GM12878 (cell line): Measurements from ENCODE around the gene WARS2. TPM values are rescaled to one million over a fixed set of nuclear protein-coding genes. Genes with fewer than 3 reads are reported as not detected.

Experiments used
- ATAC-seq: fragments of 200-7000 bp; cut with Tn5 transposase; 3 replicates; pipeline ENCODE4 v1.9.1; 2020; ENCODE audit warnings: mild to moderate bottlenecking, moderate library complexity
- BruUV-seq: library from RNA; stranded (reverse); fragments of 400-500 nt; replicated peaks from 2 replicates; lab custom pipeline; 2021; lab: Mats Ljungman, UMichigan
- CTCF ChIA-PET: fragments of 300-600 bp; sonication (Branson Sonifier 250); formaldehyde crosslinking; extraction: SDS; loops from one replicate; lab custom pipeline; 2021; ENCODE audit warnings: inconsistent platforms; lab: Yijun Ruan, JAX
- POLR2A ChIA-PET: fragments of 350-600 bp; formaldehyde crosslinking; extraction: SDS; loops from one replicate; lab custom pipeline; 2021; ENCODE audit warnings: inconsistent platforms; lab: Charles Lee
- RAD21 ChIA-PET: fragments of 300-600 bp; sonication (Branson Sonifier 250); formaldehyde crosslinking; loops from one replicate; lab custom pipeline; 2023; ENCODE audit warnings: antibody characterized with exemption; ENCODE audit not compliant: unreplicated experiment; lab: Charles Lee
- SMC1A ChIA-PET: fragments of 300-600 bp; sonication (Branson Sonifier 250); formaldehyde crosslinking; loops from one replicate; lab custom pipeline; 2023; ENCODE audit not compliant: unreplicated experiment, uncharacterized antibody; lab: Charles Lee
- DNase-seq: peaks from one replicate; pipeline ENCODE4 v3.0.0-alpha.2; 2011; ENCODE audit warnings: low read depth, low spot score
- FAIRE-seq: peaks from 3 replicates; lab custom pipeline; 2011; peaks lifted over from hg19 to GRCh38; lab: Jason Lieb, UNC
- H2AFZ ChIP-seq: 2 replicates; pipeline ENCODE4 v1.6.0; 2011; ENCODE audit warnings: low read depth, low read length, control low read depth; ENCODE audit not compliant: control insufficient read depth
- H3K27ac ChIP-seq: 2 replicates; pipeline ENCODE4 v1.5.1; 2011; ENCODE audit warnings: control low read depth; ENCODE audit not compliant: control insufficient read depth, insufficient read depth
- H3K27me3 ChIP-seq, 2 experiments: replicated peaks in 1 of 2; 2 replicates each; pipeline versions ENCODE4 v1.6.0 to v1.6.1; 2011; ENCODE audit warnings: low read length in 1 of 2; ENCODE audit not compliant: control insufficient read depth in 2 of 2, insufficient read depth in 2 of 2
- H3K36me3 ChIP-seq, 2 experiments: 2 replicates each; pipeline ENCODE4 v1.5.1; 2011; ENCODE audit warnings: low read length in 1 of 2; ENCODE audit not compliant: control insufficient read depth in 2 of 2, insufficient read depth in 2 of 2
- H3K4me1 ChIP-seq: 2 replicates; pipeline ENCODE4 v1.6.1; 2011; ENCODE audit warnings: mild to moderate bottlenecking, low read length, moderate library complexity, mixed read lengths; ENCODE audit not compliant: control insufficient read depth, insufficient read depth
- H3K4me2 ChIP-seq: 2 replicates; pipeline ENCODE4 v1.6.0; 2011; ENCODE audit warnings: control low read depth; ENCODE audit not compliant: control insufficient read depth, insufficient read depth
- H3K4me3 ChIP-seq: fragments of 200-600 bp; sonication (generic); 2 replicates; pipeline ENCODE4 v1.5.1; 2016
- H3K79me2 ChIP-seq: 2 replicates; pipeline ENCODE4 v1.6.0; 2011; ENCODE audit warnings: low read length; ENCODE audit not compliant: control insufficient read depth, insufficient read depth
- H3K9ac ChIP-seq: 2 replicates; pipeline ENCODE4 v1.8.0; 2011; ENCODE audit warnings: low read length, control low read depth, mixed read lengths; ENCODE audit not compliant: control insufficient read depth, insufficient read depth
- H3K9me3 ChIP-seq: replicated peaks from 3 replicates; pipeline ENCODE4 v1.5.1; 2011; ENCODE audit warnings: mild to moderate bottlenecking, low read length; ENCODE audit not compliant: control insufficient read depth, insufficient read depth
- H4K20me1 ChIP-seq: 2 replicates; pipeline ENCODE4 v1.6.0; 2011; ENCODE audit not compliant: control insufficient read depth, insufficient read depth
- BMI1 ChIP-seq: fragments of 450-650 bp; IDR thresholded peaks from 2 replicates; pipeline ENCODE4 v1.6.1; 2016; ENCODE audit warnings: mild to moderate bottlenecking, moderate library complexity, borderline replicate concordance
- PAX8 ChIP-seq: fragments of 450-650 bp; IDR thresholded peaks from 2 replicates; pipeline ENCODE4 v1.6.1; 2017; ENCODE audit warnings: mild to moderate bottlenecking, moderate library complexity
- SUZ12 ChIP-seq: fragments of 200-600 bp; sonication (generic); IDR thresholded peaks from one replicate; pipeline ENCODE4 v1.6.1; 2018; ENCODE audit warnings: antibody characterized with exemption, mild to moderate bottlenecking; ENCODE audit not compliant: unreplicated experiment
- WGBS: methylation state at CpG from one replicate; pipeline ENCODE4 v1.1.6; 2016; ENCODE audit warnings: low lambda C conversion rate; ENCODE audit not compliant: insufficient replicate concordance, insufficient coverage; ENCODE audit errors: missing lambda C conversion rate; 5-methylcytosine and 5-hydroxymethylcytosine counted together
- in situ Hi-C: fragments of 300-500 bp; cut with MboI; formaldehyde crosslinking; loops from 9 replicates; pipeline ENCODE4 v1.14.3; 2018; ENCODE audit warnings: mixed read lengths
- intact Hi-C: fragments of 100-400 bp; cut with micrococcal nuclease; formaldehyde crosslinking; loops from one replicate; pipeline ENCODE4 v1.14.2; 2022; ENCODE audit not compliant: unreplicated experiment
- polyA plus RNA-seq, 11 experiments: library from polyadenylated mRNA; depleted of rRNA in 4 of 11; unstranded in 6 of 11; stranded (reverse) in 5 of 11; fragments of >200 nt; fragmentation: Nextera tagmentation in 4 of 11; fragmentation: Illumina TruSeq in 1 of 11; extraction: Ambion mirVana in 4 of 11; extraction: Trizol in 1 of 11; gene quantifications; 1 replicate in 1 of 11; 2 replicates in 10 of 11; pipeline versions ENCODE4 v1.2.1 to v1.2.3, GENCODE V29; 2011 to 2016; ENCODE audit warnings: inconsistent platforms in 2 of 11, missing spikeins in 2 of 11, low read depth in 1 of 11
- total RNA-seq, 4 experiments: library from RNA; depleted of rRNA in 3 of 4; stranded (reverse); fragments of >200 nt in 3 of 4; fragmentation: Illumina TruSeq in 1 of 4; extraction: Trizol in 1 of 4; gene quantifications; 2 replicates each; pipeline versions ENCODE4 v1.2.1 to v1.2.3, GENCODE V29; 2013 to 2021

WARS2 gene
- total and polyA plus RNA-seq, 10 of the 15 experiments (the other 5 are each of a cell fraction or from before 2014, with no cell fraction given) = 5.5 to 22.2 (median 14.4) TPM

DNA sequence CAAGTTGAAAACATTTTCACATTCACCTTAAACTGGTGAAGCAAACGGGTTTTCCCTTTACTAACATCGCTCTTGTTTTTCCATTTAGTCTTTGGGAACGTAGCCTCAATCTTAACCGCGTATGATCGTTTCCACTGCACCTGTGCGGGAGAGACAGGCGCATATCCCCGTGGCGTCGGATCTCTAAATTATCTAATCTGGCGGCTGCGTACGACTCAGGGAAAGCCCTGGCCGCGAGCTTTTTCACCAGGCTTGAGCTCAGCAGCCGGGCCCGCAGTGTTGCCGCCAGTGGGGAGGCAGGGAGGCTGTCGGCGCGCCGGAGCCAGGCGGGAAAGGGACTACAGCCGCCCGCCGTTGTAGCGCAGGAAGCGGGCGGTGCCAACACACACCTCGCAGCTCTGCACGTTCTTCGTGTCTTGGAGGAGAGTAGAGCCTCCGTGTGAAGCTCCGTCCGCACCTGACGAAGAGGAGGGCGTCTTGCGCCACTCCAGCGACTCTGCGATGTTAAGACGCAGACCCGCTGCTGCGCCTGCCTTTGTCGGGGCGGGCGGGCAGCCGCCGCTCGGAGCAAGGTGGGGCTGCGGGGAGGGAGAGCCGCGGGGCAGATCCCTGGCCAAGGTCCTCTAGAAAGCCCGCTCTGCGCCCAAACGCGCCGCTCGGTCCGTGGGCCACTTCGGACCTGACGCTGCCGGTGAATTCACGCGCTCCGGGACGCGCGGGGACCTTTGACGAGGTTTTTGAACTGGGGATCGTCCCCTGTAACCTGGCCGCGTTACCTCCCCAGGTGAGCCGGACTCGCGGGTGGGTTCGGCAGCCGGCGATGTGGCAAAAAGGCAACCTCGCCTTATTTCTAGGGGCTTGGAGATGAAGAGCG is 133.8 kb downstream of the WARS2 start:
- Histone ChIP-seq H2AFZ (no peak overlapping the region), H4K20me1 (no peaks in the 10 kb centered on the region), H3K36me3 (no peaks in the 10 kb centered on the region), H3K4me2 (no peak overlapping the region), H3K4me1 (no peaks in the 10 kb centered on the region; the same call in 1 of the 2 replicates), H3K27ac (no peak overlapping the region), H3K9me3 (peaks cover 4% of the 10 kb centered on the region; the same call in 1 of the 3 replicates), H3K27me3 (peaks cover 13 to 15% of the 10 kb centered on the region in 2 experiments), H3K79me2 (no peaks in the 10 kb centered on the region), H3K4me3 (no peak overlapping the region), H3K9ac (no peak overlapping the region)
- RAD21 ChIA-PET = no interaction called here
- in situ Hi-C loops = no loop called here
- FAIRE-seq = no peak
- BruUV-seq = no TSS peak
- POLR2A ChIA-PET = no interaction called here
- ATAC-seq = no peak
- intact Hi-C loops = loop anchor here (5.0 to 10.0 kb wide), 2 partner anchors 94 to 542 kb away; no protein-coding TSS in a partner anchor
- DNase-seq = no peak
- CTCF ChIA-PET = interaction anchor here (1.3 kb wide), 1 partner anchor 10 kb away, joined by 3 read pairs; no protein-coding TSS in a partner anchor
- WGBS = 42% methylated on average over 67 of the region's 81 CpGs
- TF ChIP-seq BMI1 (no peak), SUZ12 (peak; percentile 83)
- SMC1A ChIA-PET = no interaction called here

DNA sequence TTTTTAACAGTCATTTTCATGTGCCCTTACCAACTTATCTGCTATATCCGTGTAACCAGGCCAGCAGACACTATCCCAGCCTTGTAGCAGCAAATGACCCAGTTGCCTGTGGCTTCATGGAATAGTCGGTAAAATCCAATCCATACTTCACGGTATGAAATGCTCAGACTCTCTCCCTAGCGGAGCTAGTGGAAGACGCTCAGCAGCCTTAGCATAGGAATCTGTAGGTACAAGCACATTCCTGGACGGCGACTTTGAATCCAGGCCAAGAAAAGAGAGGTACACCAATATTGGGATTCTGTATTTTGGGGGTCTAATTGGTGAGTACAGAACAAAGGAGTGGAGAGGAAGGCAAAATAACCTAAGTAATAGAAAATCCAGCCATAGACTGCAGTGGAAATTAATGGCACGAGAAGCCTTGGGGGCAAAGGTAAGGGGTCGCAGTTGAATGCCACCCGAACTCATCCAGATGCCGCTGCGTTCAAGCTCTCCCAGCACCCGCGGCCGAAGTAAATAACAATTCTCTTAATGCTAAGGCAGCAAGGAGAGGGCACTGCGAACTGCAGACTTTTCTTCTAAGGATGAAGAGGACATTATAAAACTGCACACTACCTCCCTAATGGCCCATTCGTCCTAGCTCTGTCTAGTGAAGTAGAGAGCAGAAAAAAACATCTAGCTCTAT is 134.6 kb downstream of the WARS2 start:
- Histone ChIP-seq H3K27me3 (peaks cover 14 to 18% of the 10 kb centered on the region in 2 experiments), H3K4me3 (no peak overlapping the region), H3K9ac (no peak overlapping the region), H3K9me3 (peaks cover 4% of the 10 kb centered on the region; the same call in 1 of the 3 replicates), H3K4me2 (no peak overlapping the region), H2AFZ (no peak overlapping the region), H3K4me1 (no peaks in the 10 kb centered on the region; the same call in 1 of the 2 replicates), H3K79me2 (no peaks in the 10 kb centered on the region), H3K36me3 (no peaks in the 10 kb centered on the region), H3K27ac (no peak overlapping the region), H4K20me1 (no peaks in the 10 kb centered on the region)
- FAIRE-seq (no peak), ATAC-seq (no peak), DNase-seq (no peak)
- WGBS = 30% methylated on average over 17 of the region's 17 CpGs
- ChIA-PET POLR2A (no interaction called here), RAD21 (no interaction called here), CTCF (interaction anchor here (1.3 kb wide), 1 partner anchor 9 kb away, joined by 3 read pairs; no protein-coding TSS in a partner anchor), SMC1A (interaction anchor here (0.7 to 1.0 kb wide), 2 partner anchors 10 to 16 kb away, joined by 3 read pairs; no protein-coding TSS in a partner anchor)
- in situ Hi-C loops (no loop called here), intact Hi-C loops (loop anchor here (5.0 to 10.0 kb wide), 2 partner anchors 94 to 541 kb away; no protein-coding TSS in a partner anchor)
- no TSS peak for BruUV-seq
- no peak for TF ChIP-seq PAX8
